Right lobe of liver (tissue), 6 donors: ENCODE data around the gene CPB1. TPM values are rescaled to one million over a fixed set of nuclear protein-coding genes. Genes with fewer than 3 reads are reported as not detected.

ENCODE experiments used
- ATAC-seq, 4 donors: fragments of 200-7000 bp; cut with Tn5 transposase; one replicate each; pipeline ENCODE4 v1.9.1; 2020; ENCODE audit warnings: mild to moderate bottlenecking in 4 of 4, moderate library complexity in 4 of 4
- DNase-seq, 3 donors: peaks; one replicate each; pipeline ENCODE4 v3.0.0-alpha.2; 2020
- H3K27ac ChIP-seq, 3 donors: fragments of 200-600 bp; one replicate each; pipeline ENCODE4 v1.8.0; 2022
- H3K27me3 ChIP-seq, 2 donors: fragments of 200-600 bp; one replicate each; pipeline ENCODE4 v1.8.0; 2022
- H3K36me3 ChIP-seq, 4 donors: fragments of 200-600 bp; sonication (generic) in 1 of 4; one replicate each; pipeline versions ENCODE4 v1.5.1 to v1.8.0; 2017 to 2022; ENCODE audit warnings: control low read depth in 1 of 4
- H3K4me1 ChIP-seq, 4 donors: fragments of 200-600 bp; sonication (generic) in 1 of 4; one replicate each; pipeline versions ENCODE4 v1.5.1 to v1.8.0; 2017 to 2022; ENCODE audit warnings: control low read depth in 1 of 4
- H3K4me3 ChIP-seq, 3 donors: fragments of 200-600 bp; one replicate each; pipeline ENCODE4 v1.8.0; 2022
- H3K9me3 ChIP-seq, 4 donors: fragments of 200-600 bp; sonication (generic) in 1 of 4; one replicate each; pipeline versions ENCODE4 v1.5.1 to v1.8.0; 2017 to 2022; ENCODE audit warnings: control low read depth in 1 of 4
- POLR2A ChIP-seq: fragments of 450-650 bp; IDR thresholded peaks from one replicate; pipeline ENCODE4 v1.6.1; 2017; ENCODE audit warnings: antibody characterized with exemption, mild to moderate bottlenecking
- WGBS: methylation state at CpG from one replicate; pipeline ENCODE4 v1.1.6; 2018; ENCODE audit warnings: low coverage, low lambda C conversion rate; ENCODE audit not compliant: insufficient coverage; ENCODE audit errors: missing lambda C conversion rate; 5-methylcytosine and 5-hydroxymethylcytosine counted together
- intact Hi-C, 2 donors: fragments of 100-400 bp; cut with DNase I; formaldehyde crosslinking; loops; one replicate each; pipeline versions ENCODE4 v1.11.2 to v1.14.1; 2022
- total RNA-seq, 6 experiments: library from RNA; depleted of rRNA in 2 of 6; stranded (reverse); fragments of >200 nt in 2 of 6; fragmentation: NEBNext Ultra II Directional in 3 of 6; extraction: Animal tissue kit (Norgen Biotek cat#: 25700) in 3 of 6; gene quantifications; one replicate each; pipeline versions ENCODE4 v1.1.0 to v1.2.4, GENCODE V29; 2016 to 2023
- TF ChIP-seq, protein P1 (sequence below), 4 donors: fragments of 200-600 bp in 3 of 4; fragments of 450-650 bp in 1 of 4; IDR thresholded peaks; one replicate each; pipeline versions ENCODE4 v1.5.1 to v1.8.0; 2016 to 2022; ENCODE audit warnings: antibody characterized with exemption in 4 of 4, mild to moderate bottlenecking in 2 of 4
- donor health status: DM: no; HTN: yes; CAD: no.
- donor health status: DM: no; HTN: no; CAD: no.
- donor health status: DM: no; HTN: no; CAD: no.
- donor health status: DM: no; HTN: yes; CAD: no.
- donor health status: DM: no; HTN: yes; CAD: no.

Gene CPB1
- total RNA-seq, 6 experiments from 2014 or later: 0.31 to 0.44 TPM; not detected in 4

- intact Hi-C loops: no loop called here
- H3K9me3 ChIP-seq: no peaks in the 10 kb centered on the region
- TF ChIP-seq, protein P1, sequence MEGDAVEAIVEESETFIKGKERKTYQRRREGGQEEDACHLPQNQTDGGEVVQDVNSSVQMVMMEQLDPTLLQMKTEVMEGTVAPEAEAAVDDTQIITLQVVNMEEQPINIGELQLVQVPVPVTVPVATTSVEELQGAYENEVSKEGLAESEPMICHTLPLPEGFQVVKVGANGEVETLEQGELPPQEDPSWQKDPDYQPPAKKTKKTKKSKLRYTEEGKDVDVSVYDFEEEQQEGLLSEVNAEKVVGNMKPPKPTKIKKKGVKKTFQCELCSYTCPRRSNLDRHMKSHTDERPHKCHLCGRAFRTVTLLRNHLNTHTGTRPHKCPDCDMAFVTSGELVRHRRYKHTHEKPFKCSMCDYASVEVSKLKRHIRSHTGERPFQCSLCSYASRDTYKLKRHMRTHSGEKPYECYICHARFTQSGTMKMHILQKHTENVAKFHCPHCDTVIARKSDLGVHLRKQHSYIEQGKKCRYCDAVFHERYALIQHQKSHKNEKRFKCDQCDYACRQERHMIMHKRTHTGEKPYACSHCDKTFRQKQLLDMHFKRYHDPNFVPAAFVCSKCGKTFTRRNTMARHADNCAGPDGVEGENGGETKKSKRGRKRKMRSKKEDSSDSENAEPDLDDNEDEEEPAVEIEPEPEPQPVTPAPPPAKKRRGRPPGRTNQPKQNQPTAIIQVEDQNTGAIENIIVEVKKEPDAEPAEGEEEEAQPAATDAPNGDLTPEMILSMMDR (IDR thresholded peaks at IDR 0.05): no peak
- no peak for TF ChIP-seq POLR2A
- no peak for DNase-seq
- no peak overlapping the region for H3K4me3 ChIP-seq
- no peaks in the 10 kb centered on the region for H3K27me3 ChIP-seq
- H3K27ac ChIP-seq: no peak overlapping the region
- no peaks in the 10 kb centered on the region for H3K36me3 ChIP-seq
- ATAC-seq: no peak
- no peaks in the 10 kb centered on the region for H3K4me1 ChIP-seq
Observed at GRCh38 chr3:148884261-148884660, 56.6 kb downstream of the CPB1 start.

DNA sequence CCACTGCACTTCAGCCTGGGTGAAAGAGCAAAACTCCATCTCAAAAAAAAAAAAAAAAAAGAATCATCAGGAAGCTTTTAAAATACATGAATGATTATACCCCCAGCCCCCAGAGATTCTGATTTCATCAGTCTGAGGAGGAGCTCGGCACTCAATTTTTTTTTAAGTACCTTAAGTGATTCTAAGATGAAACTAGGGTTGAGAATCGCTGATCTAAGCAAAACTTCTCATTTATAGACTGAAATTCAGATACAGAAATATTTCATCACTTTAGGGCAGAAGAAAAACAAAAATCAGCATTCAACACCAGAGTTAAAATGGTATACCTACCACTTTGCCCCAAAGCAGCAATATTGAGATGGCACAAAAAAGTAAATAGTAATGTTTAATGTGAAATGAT is 62.2 kb downstream of the CPB1 start:
- Histone ChIP-seq H3K4me1 (no peaks in the 10 kb centered on the region), H3K4me3 (no peak overlapping the region), H3K36me3 (no peaks in the 10 kb centered on the region), H3K9me3 (no peaks in the 10 kb centered on the region), H3K27me3 (no peaks in the 10 kb centered on the region), H3K27ac (no peak overlapping the region)
- ATAC-seq (no peak), DNase-seq (no peak)
- 56% methylated on average over 2 of the region's 2 CpGs for WGBS
- TF ChIP-seq, protein P1 (IDR thresholded peaks at IDR 0.05): no peak
- TF ChIP-seq POLR2A: no peak
- intact Hi-C loops: no loop called here

DNA sequence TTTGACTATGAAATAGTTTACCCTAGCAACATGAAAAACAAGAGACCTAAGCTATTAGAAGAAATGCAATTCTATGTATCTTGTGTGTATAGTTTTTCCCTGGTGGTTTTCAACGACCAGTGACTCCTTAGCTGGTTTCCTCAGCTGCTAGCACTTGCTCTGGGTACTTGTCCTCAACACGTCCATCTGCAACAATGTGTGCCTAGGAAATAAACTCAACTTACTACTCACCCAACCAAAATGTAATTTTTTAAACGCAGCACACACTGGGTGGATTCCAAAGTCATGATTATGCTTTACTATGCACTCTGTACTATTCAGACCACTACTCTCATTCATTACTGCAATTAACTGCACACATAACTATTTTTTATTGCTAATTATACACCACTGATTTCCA is 68.5 kb downstream of the CPB1 start:
- intact Hi-C loops: no loop called here
- Histone ChIP-seq H3K27me3 (no peaks in the 10 kb centered on the region), H3K27ac (no peak overlapping the region), H3K4me3 (no peak overlapping the region), H3K36me3 (no peaks in the 10 kb centered on the region), H3K4me1 (no peaks in the 10 kb centered on the region), H3K9me3 (no peaks in the 10 kb centered on the region)
- WGBS: 53% methylated on average over 3 of the region's 3 CpGs
- ATAC-seq (no peak), DNase-seq (no peak)
- TF ChIP-seq POLR2A: no peak
- TF ChIP-seq, protein P1 (IDR thresholded peaks at IDR 0.05): no peak

DNA sequence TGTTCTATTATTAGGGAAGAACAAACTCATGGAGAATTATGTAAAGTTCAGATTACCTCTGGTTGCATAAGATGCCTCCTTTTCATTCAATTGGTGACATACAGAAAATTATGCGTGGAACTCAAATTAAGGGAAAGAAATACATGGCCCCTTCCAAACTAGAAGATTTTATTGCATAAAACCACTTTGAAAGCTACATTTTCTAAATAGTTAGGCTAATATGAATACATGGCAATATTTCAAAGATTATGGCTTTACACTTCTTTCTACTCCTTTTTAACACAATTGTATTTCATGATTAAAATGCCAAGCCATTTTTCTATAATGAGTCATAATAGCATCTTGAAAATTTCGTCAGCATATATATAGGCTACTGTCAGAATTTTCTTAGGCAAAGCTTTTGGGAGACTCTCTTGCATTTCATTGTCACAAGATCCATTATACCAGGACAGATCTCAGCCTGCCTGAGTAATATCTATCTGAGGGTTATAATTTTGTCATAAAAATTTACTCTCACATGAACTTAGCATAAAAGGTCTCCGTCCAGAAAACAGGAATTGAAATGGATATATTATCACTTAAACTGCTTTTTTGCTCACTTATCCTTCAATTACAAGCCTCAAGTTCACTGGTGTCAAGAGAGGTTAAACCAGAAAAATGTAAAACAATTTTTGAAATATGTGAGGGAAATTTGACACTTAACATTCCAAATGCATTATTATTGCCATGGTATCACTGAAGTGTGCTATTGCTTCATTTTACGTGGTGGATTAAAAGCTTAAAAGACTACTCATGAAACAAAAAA is 74.6 kb downstream of the CPB1 start:
- no peak for TF ChIP-seq POLR2A
- TF ChIP-seq, protein P1 (IDR thresholded peaks at IDR 0.05): no peak
- Histone ChIP-seq H3K27ac (no peak overlapping the region), H3K4me1 (no peaks in the 10 kb centered on the region), H3K27me3 (no peaks in the 10 kb centered on the region), H3K9me3 (no peaks in the 10 kb centered on the region), H3K36me3 (no peaks in the 10 kb centered on the region), H3K4me3 (no peak overlapping the region)
- intact Hi-C loops: no loop called here
- ATAC-seq (no peak), DNase-seq (no peak)
- 54% methylated on average over 4 of the region's 4 CpGs for WGBS
